HG03439 (cell line): ENCODE data around the gene MDGA2.

Experiments used
- ATAC-seq: cut with Tn5 transposase; IDR thresholded peaks from one replicate; pipeline ENCODE4 v1.9.1; 2021; ENCODE audit warnings: mild to moderate bottlenecking, moderate library complexity; ENCODE audit not compliant: unreplicated experiment

Gene MDGA2

GRCh38 chr14:47675466-47676314 is at the start of gene MDGA2:
MDGA2 (minus strand) TSS chr14:47675605.
- no peak for ATAC-seq

DNA sequence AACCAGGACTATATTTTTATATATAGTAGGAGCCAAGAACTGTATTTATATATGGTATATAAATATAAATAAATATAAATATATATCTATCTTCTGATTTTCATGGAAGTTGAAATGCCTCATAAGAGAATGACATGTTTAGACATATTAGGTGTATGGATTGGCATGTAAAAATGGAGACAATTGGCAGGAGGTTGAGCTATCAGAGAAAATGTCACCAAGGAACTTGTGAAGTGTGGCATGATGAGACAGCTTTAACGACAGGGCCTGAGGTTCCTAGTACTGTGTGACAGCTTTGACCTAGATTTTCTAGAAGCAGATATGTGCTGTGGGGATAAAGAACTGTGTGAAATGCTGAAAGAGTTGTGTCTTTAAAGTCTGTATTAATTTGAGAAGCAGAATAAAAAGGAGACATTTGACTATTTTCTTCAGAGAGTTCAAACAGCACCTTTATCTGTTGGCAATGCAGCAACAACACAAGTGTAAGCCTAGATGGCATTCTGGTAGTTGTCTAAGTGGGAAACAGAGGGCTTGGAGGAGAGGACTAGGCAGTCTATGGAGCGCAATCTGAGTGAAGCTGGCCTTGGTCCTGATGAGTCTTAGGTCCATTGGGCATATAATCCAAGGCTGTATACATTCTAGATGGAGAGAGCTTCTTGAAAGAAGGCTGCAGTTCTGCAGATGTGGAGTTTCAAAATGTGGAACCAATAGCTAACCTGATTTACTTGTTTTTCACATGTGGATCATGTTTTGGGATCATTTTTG is 47.7 kb upstream of the MDGA2 start:
- ATAC-seq, result no peak

DNA sequence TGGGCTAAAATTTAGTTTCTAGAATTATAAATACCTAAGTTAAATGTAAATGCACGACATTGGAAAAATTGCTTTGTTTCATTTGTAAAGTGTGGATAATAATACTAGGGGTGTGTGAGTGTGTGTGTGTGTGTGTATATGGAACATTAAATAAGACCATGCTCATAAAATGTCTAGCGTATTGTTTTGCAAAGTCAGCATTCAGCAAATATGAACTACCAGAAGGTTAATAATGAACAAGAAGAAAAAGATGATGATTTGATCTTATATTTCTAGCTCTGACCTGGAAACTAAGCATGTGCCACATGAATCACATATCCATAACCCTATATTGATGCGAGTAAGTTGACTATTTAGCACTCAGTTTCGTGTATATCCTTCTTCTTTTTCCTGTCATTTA is 44.9 kb upstream of the MDGA2 start:
- no peak for ATAC-seq

GRCh38 chr14:47715330-47715729 is 39.9 kb upstream of the MDGA2 start:
- ATAC-seq, result no peak

GRCh38 chr14:47710581-47710980 is 35.2 kb upstream of the MDGA2 start:
- ATAC-seq, result no peak

GRCh38 chr14:47705683-47706082 is 30.3 kb upstream of the MDGA2 start:
- no peak for ATAC-seq

DNA sequence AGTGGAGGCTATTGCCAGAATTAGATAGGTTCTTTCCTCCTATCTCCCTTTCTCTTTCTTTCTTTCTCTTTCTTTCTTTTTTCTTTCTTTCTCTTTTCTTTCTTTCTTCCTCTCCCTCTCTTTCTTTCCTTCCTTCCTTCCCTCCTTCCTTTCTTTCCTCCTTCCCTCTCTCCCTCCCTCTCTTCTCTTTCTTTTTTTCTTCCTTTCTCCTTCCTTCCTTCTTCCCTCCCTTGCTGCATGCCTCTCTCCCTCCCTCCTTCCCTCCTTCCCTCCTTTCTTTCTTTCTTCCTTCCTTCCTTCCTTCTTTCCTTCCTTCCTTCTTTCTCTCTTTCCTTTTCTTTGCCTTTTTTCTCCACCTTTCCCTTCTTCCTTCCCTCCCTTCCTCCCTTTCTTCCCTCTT is 16.4 kb upstream of the MDGA2 start:
- no peak for ATAC-seq

GRCh38 chr14:47678993-47679392 is 3.6 kb upstream of the MDGA2 start:
- ATAC-seq, result no peak

DNA sequence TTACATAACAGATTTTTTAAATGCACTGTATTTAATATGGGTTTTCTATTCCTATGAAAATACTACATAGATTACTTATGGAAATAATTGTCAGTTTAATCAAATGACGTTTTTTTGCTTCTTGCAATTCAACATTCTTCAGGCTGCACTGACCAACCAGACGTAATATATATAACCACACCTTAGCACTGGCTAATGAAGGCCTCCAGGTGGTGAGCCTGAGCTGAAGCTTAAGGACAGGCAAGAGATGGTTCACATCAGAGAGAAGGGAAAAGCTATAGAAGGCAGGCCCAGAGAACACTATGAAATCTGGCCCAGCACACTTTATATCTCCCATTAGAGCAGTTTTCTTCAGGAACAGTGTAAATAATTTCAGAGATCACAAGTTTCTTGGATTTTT is 2.8 kb upstream of the MDGA2 start:
- no peak for ATAC-seq

DNA sequence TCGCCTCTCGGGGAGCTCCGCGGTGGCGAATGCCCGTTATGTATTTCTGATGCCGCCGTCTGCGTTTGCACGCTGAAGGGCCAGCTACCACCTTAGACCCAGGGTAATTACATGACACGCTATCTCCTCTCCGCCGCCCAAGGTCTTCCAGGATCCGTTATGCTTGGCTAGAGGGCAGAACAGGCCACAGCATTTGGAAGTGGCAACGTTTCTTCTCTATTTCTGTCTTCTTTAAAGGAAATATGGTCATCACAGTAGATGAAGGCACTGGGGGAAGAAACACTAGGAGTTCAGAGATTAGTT is 861 bp upstream of the MDGA2 start:
- ATAC-seq, result no peak

GRCh38 chr14:47674543-47675465 is 601 bp downstream of the MDGA2 start:
- ATAC-seq, result no peak

DNA sequence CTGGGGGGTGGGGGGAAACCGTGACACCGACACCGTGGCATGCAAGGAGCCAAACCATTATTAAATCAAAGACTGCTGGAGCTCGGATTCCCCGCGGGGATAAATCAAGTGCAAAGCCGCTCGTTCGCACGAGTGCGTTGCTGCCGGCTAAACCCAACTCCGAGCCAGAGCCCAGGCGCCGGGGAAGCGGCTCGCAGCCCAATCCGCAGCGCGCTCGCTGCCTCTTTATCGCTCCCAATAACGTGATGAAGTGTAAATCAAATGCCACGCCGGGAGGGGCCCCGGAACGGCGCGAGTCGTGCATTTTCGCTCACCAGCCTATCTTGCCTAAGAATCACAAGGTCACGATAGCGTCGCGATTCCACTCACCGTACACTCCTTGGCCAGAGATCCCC is 1.3 kb downstream of the MDGA2 start:
- ATAC-seq, result no peak

- no peak for ATAC-seq
These were observed 9.9 kb downstream of the MDGA2 start for GRCh38 chr14:47665337-47666134.

DNA sequence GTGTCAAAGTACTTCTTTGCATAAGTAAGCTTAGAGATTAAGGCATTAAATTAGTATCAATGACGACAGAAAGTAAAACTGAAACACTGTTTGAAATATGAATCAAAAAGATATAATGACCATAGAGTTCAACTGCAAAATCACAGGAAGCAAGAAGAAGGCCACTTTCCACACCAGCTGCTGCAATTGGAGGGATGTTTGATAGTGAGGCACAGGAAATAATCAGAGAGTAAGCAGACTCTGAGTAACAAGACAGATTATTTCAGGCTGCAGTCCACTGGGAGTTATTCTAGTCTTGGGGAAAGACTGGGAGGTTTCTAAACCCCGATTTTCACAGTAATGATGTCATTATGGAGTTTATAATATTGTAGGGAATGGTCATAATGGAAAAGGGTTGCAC is 12.9 kb downstream of the MDGA2 start:
- no peak for ATAC-seq

GRCh38 chr14:47660158-47660557 is 15.2 kb downstream of the MDGA2 start:
- ATAC-seq, result no peak

GRCh38 chr14:47658041-47658440 is 17.4 kb downstream of the MDGA2 start:
- ATAC-seq, result no peak

DNA sequence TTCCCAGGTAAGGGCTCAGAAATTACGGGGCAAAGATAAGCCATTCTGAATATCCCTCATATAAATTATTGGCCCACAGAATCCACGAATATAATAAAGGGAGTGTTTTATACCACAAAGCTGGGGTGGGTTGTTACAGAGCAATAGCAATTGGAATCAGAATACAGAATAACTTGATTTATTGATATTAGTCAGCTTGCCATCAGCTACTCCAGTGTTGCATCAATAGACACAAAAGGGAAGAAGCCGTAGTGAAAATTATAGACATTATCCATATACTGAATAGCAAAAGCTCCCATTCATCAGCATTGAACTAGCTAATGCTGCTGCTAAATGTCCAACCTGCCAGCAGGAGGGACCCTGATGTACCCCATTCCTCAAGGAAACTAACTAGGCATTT is 18.3 kb downstream of the MDGA2 start:
- ATAC-seq, result no peak

GRCh38 chr14:47651337-47651736 is 24.1 kb downstream of the MDGA2 start:
- no peak for ATAC-seq

DNA sequence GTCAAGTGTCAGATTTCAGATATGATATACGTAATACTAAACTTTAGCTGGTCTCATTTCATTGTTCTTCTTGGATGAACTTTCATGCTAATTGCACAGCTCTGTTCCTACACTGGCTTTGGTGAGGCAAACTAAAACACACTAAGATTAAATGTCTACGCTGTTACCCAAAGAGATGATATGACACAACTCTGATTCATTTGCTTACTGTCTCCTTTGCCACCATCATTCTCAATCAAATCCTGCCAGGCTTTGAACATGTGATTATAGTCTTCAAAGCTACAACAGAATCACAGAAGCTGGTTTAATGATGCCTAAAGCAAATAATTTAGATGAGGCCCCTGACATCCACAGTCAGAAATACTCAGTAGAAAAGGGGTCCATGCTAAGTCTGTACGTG is 37.7 kb downstream of the MDGA2 start:
- no peak for ATAC-seq

GRCh38 chr14:47626151-47627035 is 49.0 kb downstream of the MDGA2 start:
- ATAC-seq, result no peak
